ENCODE results near the gene PEX19.

DNA sequence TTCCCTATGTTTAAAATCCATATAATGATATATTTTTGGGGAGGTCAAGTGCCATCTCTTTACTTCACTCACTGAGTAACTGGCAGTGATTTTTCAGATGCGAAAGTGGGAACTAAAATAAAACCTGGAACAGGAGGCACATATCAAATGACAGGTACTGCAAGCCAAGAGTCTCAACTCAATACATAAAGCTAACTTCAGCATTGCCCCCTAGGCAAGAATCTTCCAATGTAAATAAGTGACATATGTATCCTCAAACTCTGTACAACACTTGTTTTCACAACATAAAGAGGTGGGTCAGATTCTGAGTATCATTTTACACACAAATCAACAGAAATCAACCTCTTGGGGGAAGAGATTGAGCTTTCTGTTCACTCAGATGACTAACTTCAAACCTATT lies 40.7 kb downstream of the PEX19 start:
- TF ChIP-seq POLR2A (IDR thresholded peaks at IDR 0.05): no peak
- TF ChIP-seq CTCF (IDR thresholded peaks at IDR 0.05): no peak
- no peak for TF ChIP-seq EP300 (IDR thresholded peaks at IDR 0.05)
- TF ChIP-seq POLR2AphosphoS5 (IDR thresholded peaks at IDR 0.05): no peak

Data from sigmoid colon (tissue), 4 donors.